Measurements from ENCODE around the gene TECPR2.
A peak's percentile ranks its signal among the peaks of the same experiment; 100 is the strongest.
"Not testable (repeated sequence)": the region's sequence is repeated elsewhere in the genome, so short reads cannot be mapped to it uniquely, and the experiment has no call there.

Gene TECPR2

DNA sequence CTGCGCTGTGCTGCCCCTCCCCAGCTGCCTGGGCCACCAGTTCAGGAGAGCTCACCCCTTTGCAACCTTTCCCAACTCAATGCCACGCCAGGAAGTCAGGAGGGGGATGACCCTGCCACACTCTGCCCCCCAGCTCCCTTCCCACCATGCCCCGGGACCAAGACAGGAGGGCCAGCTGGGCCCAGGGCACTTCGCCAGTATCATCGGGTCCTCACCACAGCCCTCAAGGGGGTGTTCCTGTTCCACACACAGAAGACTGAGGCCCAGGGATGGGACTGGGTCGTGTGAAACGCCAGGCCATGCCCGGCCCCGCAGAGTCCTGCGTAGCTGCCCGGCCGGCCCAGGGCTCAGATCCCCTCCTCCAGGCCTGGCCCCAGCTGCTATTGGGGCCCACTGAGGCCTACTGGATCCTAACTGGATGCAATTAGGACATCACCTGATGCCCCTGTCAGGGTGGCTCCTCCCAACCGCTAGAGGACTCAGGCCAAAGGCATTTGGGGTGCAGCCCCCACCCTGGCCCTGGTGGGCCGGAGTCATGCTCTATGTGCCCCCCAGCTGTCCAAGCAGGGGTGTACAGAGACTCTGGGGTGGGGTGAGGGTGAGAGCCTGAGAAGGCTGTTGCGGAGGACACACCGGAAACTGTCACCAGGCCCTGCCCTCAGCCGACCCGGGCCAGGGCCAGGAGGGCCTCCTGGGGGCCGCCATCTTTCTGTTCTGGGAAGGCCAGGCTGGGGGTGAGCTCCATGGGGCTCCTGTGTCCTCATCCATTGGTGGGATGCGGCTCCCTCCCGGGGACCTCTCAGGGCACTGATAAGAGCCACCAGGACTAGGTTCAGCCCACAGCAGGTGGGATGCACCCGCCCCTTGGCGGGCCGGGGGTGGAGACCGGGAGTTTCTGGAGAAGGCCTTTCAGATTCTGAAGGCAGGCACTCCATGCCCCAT, 176.1 kb downstream of the TECPR2 start:
- DNase-seq: no peak

DNA sequence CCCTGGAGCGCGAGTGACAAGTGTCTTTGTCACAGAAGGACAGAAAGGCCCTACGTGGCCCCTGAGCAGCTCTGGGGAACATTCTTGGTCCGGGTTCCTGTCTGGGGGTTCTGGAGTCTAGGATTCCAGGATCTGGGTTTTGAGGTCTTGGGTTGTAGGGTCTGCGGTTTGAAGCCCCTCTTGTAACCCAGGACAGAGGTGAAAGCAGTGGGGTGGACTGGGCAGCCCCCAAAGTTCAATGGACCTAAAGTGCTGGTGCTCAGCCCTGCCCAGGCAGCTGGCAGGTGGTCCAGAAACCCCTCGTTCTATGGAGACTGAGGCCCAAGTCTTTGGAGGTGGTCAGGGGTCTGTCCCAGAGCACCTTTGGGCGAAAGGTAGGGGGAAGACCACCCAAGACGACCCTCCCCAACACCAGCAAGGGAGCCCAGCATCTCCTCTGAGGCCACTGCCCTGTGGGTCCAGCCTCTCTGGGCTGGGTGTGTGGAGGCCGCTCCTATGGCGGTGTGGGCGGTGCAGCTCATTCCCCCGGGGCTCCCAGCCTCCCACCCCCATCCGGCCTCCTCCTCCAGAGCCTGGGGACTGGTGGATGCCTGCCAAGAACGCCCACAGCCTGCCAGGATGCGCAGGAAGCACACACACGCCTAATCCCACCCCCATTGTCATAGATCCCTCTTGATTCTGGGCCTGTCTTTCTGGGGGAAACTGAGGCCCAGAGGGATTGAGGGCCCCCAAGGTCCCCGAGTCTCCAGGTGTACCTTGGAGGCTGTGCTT, 177.0 kb downstream of the TECPR2 start:
- no peak for DNase-seq

DNA sequence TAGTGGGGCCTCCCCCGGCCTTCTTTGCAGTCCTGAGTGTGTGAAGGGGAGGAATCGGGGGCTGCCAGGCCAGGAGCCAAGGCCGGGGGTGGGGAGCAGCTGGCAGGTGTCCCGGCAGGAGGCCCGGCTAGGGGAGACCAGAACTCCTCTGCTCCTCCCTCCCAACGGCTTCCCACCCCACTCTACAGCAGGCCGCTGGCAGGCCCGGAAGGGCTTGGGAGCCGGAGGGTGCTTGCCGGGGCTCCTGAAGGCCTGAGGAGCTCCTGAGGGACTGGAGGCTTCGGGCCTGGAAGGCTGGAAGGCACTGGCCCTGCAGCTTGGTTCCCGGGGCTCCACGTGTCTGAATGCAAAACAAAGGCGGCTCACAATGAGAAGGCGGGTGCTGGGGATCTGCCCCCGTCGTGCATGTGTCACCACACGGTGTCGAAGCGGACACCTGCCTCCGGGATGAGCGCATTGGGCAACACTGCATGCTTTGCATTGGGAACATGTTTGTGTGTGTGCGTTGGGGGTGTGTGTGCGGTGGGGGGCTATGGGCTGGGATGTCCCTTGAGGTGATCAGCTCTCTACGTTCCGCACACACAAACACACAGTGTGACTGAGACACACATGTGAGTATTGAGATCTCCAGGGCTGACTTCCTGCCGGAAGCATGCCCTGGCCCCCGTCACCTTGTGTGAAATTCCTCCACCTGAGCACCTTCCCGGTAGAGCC, 177.7 kb downstream of the TECPR2 start:
- no peak for DNase-seq

- not testable (repeated sequence) for DNase-seq
Measured at GRCh38 chr14:102541029-102541491, 178.3 kb downstream of the TECPR2 start.

DNA sequence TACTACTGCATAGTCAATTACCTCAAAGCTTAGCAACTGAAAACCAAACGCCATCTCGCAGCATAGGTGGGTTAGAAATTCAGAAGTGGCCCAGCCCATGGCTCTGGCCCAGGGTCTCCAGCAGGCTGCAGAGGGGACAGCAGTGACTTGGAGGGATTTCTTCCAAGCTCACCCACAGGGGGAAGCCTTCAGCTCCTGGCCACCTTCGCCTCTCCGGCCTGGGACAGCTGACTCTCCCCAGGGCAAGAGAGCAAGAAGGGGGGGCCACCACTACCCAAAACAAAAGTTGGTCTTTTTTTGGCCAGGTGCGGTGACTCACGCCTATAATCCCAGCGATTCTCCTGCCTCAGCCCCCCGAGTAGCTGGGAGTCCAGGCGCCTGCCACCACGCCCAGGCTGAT, 179.0 kb downstream of the TECPR2 start:
- DNase-seq: no peak

DNA sequence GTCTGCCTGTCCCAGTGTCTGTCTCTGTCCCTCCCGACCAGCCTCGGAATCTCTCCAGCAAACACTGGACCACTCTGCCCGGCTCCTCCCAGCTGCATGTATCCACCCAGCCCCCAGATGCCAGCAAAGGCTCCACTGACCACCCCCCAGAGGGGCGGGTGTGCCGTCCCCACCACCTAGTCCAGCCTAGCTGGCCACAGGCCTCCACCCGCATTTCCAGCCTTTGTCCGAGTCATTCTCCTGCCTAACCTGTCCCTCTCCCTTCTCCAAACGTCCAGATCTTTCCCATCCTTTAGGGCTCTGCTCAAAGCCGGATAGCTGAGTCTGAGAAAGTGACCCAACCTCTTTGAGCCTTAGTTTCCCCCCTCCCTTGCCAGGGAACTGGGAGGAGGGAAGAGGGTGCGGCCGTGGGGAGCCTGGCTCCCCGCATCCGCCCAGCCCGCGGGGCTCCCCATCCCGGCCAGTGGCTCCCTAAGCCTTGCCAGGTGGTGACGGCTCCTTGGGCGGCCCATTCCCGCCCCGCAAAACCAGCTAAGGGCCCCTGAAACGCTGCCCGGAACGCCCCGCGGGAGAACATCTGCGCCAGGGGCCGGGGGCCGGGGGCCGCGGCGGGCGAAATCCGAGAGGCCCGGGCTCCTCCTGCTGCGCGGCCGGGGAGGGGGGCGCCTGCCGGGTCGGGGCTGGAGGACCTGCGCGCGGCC, 181.5 kb downstream of the TECPR2 start:
- no peak for DNase-seq

DNA sequence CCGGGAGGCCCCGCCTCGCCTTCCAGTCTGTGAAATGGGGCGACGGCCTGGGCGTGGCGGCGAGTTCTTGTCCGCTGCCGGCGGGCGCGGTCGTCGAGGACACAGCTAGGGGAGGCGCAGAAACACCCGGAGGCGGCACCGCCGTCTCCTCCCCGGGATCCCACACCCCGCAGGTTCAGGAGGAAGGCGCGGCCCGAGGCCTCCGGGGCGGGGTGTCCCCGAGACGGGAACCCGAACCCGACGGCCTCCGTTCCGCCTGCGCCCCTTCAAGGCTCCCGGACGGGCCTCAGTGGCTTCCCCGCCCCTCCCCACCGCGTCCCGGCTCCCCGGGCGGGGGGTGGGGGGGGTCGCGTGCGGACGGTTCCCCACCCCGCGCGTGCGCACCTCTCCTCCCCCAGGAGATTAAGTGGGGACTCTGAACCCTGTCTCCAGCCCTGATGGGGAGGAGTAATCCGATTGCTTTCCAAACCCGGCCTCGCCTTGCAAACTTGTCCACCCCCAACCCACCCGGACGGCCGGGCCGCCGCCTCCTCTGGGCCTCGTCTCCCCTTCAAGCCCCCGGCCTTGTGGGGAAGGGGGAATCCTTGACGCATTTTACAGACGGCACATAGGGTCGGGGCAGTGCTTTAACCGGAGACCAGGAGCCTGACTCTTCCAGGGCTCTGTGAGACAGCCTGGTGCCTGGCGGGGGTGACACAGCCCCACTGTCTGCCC, 182.2 kb downstream of the TECPR2 start:
- peak; percentile 14 for DNase-seq

GRCh38 chr14:102545461-102546265, 182.9 kb downstream of the TECPR2 start:
- DNase-seq: no peak

GRCh38 chr14:102548616-102549240, 186.0 kb downstream of the TECPR2 start:
- DNase-seq: no peak

DNA sequence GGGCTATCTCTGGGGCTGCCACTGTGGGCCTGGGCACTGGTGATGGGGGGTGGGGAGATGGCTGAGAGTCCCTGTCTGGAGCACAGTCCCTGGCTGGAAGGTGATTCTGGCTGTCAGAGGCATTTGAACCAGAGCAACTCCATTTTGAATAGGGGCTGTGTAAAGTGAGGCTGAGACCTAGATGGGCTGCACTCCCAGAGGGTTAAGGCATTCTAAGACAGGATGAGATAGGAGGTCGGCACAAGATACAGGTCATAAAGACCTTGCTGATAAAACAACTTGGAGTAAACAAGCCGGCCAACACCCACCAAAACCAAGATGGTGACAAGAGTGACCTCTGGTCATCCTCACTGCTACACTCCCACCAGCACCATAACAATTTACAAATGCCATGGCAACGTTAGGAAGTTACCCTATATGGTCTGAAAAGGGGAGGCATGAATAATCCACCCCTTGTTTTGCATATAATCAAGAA, 188.2 kb downstream of the TECPR2 start:
- not testable (repeated sequence) for DNase-seq
